Fibroblast of mammary gland (primary cell): Measurements from ENCODE around the gene CRELD1.

Experiments used
- DNase-seq: peaks from one replicate; pipeline ENCODE4 v3.0.0-alpha.2; 2010; ENCODE audit warnings: low read depth
- H3K4me3 ChIP-seq: 2 replicates; pipeline ENCODE4 v1.5.1; 2011; ENCODE audit warnings: low read depth, mild to moderate bottlenecking, low read length, moderate library complexity; ENCODE audit not compliant: control insufficient read depth
- TF ChIP-seq, protein P1 (sequence below): conservative IDR thresholded peaks from 2 replicates; pipeline ENCODE4 v1.5.1; 2011; ENCODE audit warnings: low read depth, low read length, inconsistent platforms; ENCODE audit not compliant: control insufficient read depth, insufficient read depth

Gene CRELD1

DNA sequence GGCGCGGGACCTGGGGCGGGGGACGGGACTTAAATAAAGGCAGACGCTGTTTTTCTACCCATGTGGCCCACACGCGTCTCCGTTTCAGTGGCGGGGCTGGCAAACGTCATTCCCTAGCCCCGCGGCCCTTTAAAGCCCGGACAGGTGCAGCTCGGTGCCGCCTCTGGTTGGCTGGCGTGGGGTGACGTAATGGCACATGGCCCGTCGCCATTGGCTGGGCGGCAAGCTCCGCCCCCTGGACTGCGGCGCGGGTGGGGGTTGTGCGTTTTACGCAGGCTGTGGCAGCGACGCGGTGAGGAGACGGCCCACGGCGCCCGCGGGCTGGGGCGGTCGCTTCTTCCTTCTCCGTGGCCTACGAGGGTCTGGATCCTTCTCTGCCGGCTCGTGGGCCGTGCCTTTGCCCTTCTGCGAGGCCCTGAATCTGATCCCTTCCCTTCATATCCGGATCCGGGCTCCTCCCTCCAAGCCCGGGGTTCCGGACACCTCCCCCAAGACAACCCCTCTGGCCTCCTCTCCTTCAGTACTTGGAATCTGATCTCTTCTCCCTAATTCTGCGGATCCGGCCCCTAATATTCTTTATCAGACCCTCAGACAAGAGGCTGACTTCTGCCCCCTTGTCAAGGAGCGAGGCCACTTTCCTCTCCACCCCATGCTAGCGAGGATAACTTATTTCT is at the start of gene CRELD1:
CRELD1 (plus strand) TSS at position 274 of the 674 bp plus-strand sequence. CDS start 605 bp downstream, outside the sequence.
- peak within 1 kb of the TSS; percentile 67 for H3K4me3 ChIP-seq
- peak; percentile 84 for DNase-seq
- TF ChIP-seq, protein P1, sequence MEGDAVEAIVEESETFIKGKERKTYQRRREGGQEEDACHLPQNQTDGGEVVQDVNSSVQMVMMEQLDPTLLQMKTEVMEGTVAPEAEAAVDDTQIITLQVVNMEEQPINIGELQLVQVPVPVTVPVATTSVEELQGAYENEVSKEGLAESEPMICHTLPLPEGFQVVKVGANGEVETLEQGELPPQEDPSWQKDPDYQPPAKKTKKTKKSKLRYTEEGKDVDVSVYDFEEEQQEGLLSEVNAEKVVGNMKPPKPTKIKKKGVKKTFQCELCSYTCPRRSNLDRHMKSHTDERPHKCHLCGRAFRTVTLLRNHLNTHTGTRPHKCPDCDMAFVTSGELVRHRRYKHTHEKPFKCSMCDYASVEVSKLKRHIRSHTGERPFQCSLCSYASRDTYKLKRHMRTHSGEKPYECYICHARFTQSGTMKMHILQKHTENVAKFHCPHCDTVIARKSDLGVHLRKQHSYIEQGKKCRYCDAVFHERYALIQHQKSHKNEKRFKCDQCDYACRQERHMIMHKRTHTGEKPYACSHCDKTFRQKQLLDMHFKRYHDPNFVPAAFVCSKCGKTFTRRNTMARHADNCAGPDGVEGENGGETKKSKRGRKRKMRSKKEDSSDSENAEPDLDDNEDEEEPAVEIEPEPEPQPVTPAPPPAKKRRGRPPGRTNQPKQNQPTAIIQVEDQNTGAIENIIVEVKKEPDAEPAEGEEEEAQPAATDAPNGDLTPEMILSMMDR = no peak

DNA sequence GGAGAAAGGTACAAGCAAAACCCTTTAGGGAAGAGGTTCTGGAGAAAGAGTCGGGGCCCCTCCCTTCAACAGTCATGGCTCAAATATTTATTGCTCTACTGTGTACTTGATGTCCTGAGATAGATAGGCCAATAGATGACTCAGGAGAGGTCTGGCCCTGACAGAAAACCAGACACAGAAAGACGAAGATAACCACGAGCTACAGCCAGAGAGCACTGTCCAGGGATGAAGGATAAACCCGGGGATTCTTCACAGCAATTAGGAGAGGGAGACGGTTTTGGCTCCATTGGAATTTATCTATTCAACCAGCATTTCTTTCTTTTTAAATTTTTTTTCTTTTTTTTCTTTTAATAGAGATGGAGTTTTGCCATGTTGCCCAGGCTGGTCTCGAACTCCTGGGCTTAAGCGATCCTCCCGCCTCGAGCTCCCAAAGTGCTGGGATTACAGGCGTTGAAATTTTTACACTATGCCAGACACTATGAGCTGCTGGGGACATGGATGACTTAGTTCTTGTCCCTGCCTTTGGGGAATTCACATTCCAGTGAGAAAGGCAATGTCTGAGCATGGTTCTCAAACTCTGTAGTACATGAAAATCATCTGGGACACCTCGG is 49.0 kb upstream of the CRELD1 start:
- peak; percentile 96 for DNase-seq
- no peak overlapping the region for H3K4me3 ChIP-seq
- TF ChIP-seq, protein P1 = no peak

GRCh38 chr3:9886328-9886727 is 47.3 kb upstream of the CRELD1 start:
- no peak overlapping the region for H3K4me3 ChIP-seq
- TF ChIP-seq, protein P1 = no peak
- no peak for DNase-seq

- H3K4me3 ChIP-seq = no peak overlapping the region
- DNase-seq = no peak
- TF ChIP-seq, protein P1 = no peak
These were observed 46.2 kb upstream of the CRELD1 start for GRCh38 chr3:9887480-9887879.

GRCh38 chr3:9888540-9888939 is 45.1 kb upstream of the CRELD1 start:
- DNase-seq = no peak
- TF ChIP-seq, protein P1 = no peak

GRCh38 chr3:9889405-9889804 is 44.2 kb upstream of the CRELD1 start:
- no peak overlapping the region for H3K4me3 ChIP-seq
- TF ChIP-seq, protein P1 = no peak
- DNase-seq = no peak

More at GRCh38 chr3:9888540-9888939, 45.1 kb upstream of the CRELD1 start:
- no peak overlapping the region for H3K4me3 ChIP-seq
